Measurements from ENCODE around the gene SPAG5. TPM values are rescaled to one million over a fixed set of nuclear protein-coding genes. Genes with fewer than 3 reads are reported as not detected.

SPAG5 gene
- total RNA-seq, 6 donors from 2014 or later = 4.4 to 34.6 (median 7.4) TPM

DNA sequence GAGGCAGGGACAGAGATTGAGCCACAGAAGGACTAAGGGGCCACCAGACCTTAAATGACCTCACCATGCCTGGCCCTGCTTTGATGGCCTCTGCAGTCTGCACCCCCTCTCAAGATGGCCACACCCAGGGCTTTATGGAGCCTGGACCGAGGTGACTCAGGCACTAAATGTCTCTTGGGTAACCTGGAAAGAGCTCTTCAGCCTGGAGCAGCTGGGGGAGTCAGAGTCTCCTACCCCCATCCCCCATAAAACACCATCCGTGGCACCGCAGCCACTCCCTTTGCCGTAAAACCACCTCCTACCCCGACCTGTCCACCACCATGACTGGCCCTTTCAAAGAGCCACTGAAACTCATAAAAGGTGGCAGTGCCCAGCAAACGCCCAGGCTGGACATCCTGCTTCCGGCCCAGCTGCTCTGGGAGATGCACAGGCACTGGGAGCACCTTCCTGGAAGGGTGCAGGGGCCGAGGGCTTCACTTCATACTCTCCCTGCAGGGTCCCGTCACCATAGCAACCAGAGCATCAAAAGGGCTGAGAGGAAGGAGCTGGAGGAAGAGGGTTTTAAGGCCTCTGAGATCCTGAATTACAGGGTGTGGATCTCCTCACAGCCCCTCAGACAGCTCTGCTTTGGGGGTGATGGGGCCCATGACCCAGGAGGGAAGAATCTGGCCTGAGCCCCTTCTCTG lies 70.4 kb downstream of the SPAG5 start:
- peak overlapping the region in 3 of 4 donors; percentile 24 to 71 (median 32) for H3K27ac ChIP-seq
- H3K36me3 ChIP-seq = no peaks in the 10 kb centered on the region
- peak in 1 of 2 donors; percentile 12 for ATAC-seq (ENCODE audit: low FRiP score in 2 of 2)
- peaks cover 0 to 34% (median 17%) of the 10 kb centered on the region in 4 donors for H3K4me1 ChIP-seq
- no peaks in the 10 kb centered on the region for H3K27me3 ChIP-seq
- DNase-seq = peak in 1 of 2 donors; percentile 79
- H3K4me3 ChIP-seq = no peak overlapping the region
- H3K9me3 ChIP-seq = no peaks in the 10 kb centered on the region
- TF ChIP-seq POLR2AphosphoS5 (IDR thresholded peaks at IDR 0.05) (no peak), EP300 (IDR thresholded peaks at IDR 0.05) (no peak), POLR2A (IDR thresholded peaks at IDR 0.05) (no peak)
- TF ChIP-seq, protein P1, sequence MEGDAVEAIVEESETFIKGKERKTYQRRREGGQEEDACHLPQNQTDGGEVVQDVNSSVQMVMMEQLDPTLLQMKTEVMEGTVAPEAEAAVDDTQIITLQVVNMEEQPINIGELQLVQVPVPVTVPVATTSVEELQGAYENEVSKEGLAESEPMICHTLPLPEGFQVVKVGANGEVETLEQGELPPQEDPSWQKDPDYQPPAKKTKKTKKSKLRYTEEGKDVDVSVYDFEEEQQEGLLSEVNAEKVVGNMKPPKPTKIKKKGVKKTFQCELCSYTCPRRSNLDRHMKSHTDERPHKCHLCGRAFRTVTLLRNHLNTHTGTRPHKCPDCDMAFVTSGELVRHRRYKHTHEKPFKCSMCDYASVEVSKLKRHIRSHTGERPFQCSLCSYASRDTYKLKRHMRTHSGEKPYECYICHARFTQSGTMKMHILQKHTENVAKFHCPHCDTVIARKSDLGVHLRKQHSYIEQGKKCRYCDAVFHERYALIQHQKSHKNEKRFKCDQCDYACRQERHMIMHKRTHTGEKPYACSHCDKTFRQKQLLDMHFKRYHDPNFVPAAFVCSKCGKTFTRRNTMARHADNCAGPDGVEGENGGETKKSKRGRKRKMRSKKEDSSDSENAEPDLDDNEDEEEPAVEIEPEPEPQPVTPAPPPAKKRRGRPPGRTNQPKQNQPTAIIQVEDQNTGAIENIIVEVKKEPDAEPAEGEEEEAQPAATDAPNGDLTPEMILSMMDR (IDR thresholded peaks at IDR 0.05) = no peak
- 56 to 85% methylated on average over 4 to 9 of the region's 9 CpGs for WGBS, 2 donors

DNA sequence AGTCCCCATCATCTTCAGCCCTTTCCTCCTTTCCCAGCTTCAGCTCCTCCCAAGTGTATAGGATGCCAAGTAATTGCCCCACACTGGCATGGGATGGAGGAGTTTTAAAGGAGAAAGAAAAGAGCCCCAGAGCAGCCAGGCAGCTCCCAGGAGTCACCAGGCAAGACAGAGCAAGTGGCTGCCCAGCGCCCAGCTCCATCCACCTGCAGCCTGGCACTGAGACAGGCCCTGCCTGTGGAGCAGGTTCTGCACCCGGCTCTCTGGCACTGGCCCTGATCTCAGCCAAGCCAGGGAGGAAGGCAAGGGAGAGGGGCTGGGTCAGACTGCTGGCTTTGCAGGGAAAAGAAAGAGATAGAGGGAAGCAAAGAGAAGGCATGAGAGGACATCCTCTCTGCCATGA lies 71.0 kb downstream of the SPAG5 start:
- H3K27ac ChIP-seq = peak overlapping the region in 3 of 4 donors; percentile 24 to 71 (median 36)
- ATAC-seq (ENCODE audit: low FRiP score in 2 of 2) = peak in 1 of 2 donors; percentile 19

More for the DNA sequence above, 71.0 kb downstream of the SPAG5 start:
- 75 to 79% methylated on average over 1 to 2 of the region's 2 CpGs for WGBS, 2 donors
- DNase-seq = peak; percentile 61 to 75
- Histone ChIP-seq H3K4me1 (peaks cover 0 to 30% (median 17%) of the 10 kb centered on the region in 4 donors), H3K27me3 (no peaks in the 10 kb centered on the region), H3K9me3 (no peaks in the 10 kb centered on the region), H3K36me3 (no peaks in the 10 kb centered on the region), H3K4me3 (no peak overlapping the region)
- TF ChIP-seq, protein P1 (IDR thresholded peaks at IDR 0.05) = no peak
- TF ChIP-seq POLR2A (IDR thresholded peaks at IDR 0.05) (no peak), POLR2AphosphoS5 (IDR thresholded peaks at IDR 0.05) (no peak), EP300 (IDR thresholded peaks at IDR 0.05) (no peak)

Other genes starting within 250 kb of the SPAG5 start
- gene POLDIP2, start 241.5 kb downstream of the SPAG5 start, total RNA-seq = 10 to 100 TPM; 50.3 to 74.5 (median 60.0) TPM
- not detected for gene SEBOX, start 233.8 kb downstream of the SPAG5 start, total RNA-seq
- 1 to 10 TPM in 4 of 6 donors, under 1 TPM in 1, not detected in 1; 0.67 to 6.4 (median 2.3) TPM for gene VTN, start 228.7 kb downstream of the SPAG5 start, total RNA-seq
- 10 to 100 TPM; 10.3 to 33.5 (median 13.9) TPM for gene SARM1, start 227.3 kb downstream of the SPAG5 start, total RNA-seq
- 10 to 100 TPM; 15.0 to 44.0 (median 19.8) TPM for gene SLC46A1, start 192.8 kb downstream of the SPAG5 start, total RNA-seq
- gene SLC13A2, start 125.4 kb downstream of the SPAG5 start, total RNA-seq = under 1 TPM in 3 of 6 donors, not detected in 3; 0.10 to 0.61 (median 0.14) TPM
- under 1 TPM in 2 of 6 donors, not detected in 4; 0.07 to 0.54 TPM for gene FOXN1, start 92.7 kb downstream of the SPAG5 start, total RNA-seq
- 10 to 100 TPM; 17.0 to 43.0 (median 25.6) TPM for gene UNC119, start 46.4 kb downstream of the SPAG5 start, total RNA-seq
- 10 to 100 TPM; 36.7 to 69.6 (median 58.1) TPM for gene PIGS, start 27.5 kb downstream of the SPAG5 start, total RNA-seq
- 10 to 100 TPM in 5 of 6 donors, 1 to 10 TPM in 1; 6.3 to 19.2 (median 14.2) TPM for gene ALDOC, start 22.1 kb downstream of the SPAG5 start, total RNA-seq
- gene RSKR, start 15.2 kb upstream of the SPAG5 start, total RNA-seq = 10 to 100 TPM in 3 of 6 donors, 1 to 10 TPM in 3; 7.9 to 49.2 (median 11.7) TPM
- 100 to 1,000 TPM in 5 of 6 donors, 10 to 100 TPM in 1; 98.1 to 250 (median 131) TPM for gene BLTP2, start 46.1 kb upstream of the SPAG5 start, total RNA-seq
- 10 to 100 TPM; 43.2 to 91.1 (median 52.5) TPM for gene SDF2, start 62.9 kb upstream of the SPAG5 start, total RNA-seq
- 100 to 1,000 TPM in 1 of 6 donors, 10 to 100 TPM in 5; 57.3 to 128 (median 71.5) TPM for gene SUPT6H, start 63.2 kb upstream of the SPAG5 start, total RNA-seq
- 10 to 100 TPM in 2 of 6 donors, 1 to 10 TPM in 4; 1.2 to 11.5 (median 3.4) TPM for gene PROCA1, start 112.9 kb upstream of the SPAG5 start, total RNA-seq
- 100 to 1,000 TPM in 2 of 6 donors, 10 to 100 TPM in 4; 69.5 to 123 (median 85.5) TPM for gene RAB34, start 118.8 kb upstream of the SPAG5 start, total RNA-seq
- gene RPL23A, start 121.0 kb upstream of the SPAG5 start, total RNA-seq = 1,000 to 10,000 TPM in 2 of 6 donors, 100 to 1,000 TPM in 4; 206 to 1,142 (median 416) TPM
- 10 to 100 TPM in 3 of 6 donors, 1 to 10 TPM in 3; 4.1 to 25.8 (median 14.1) TPM for gene TLCD1, start 127.2 kb upstream of the SPAG5 start, total RNA-seq
- gene NEK8, start 129.8 kb upstream of the SPAG5 start, total RNA-seq = 10 to 100 TPM in 3 of 6 donors, 1 to 10 TPM in 3; 3.5 to 34.6 (median 13.0) TPM
- gene TRAF4, start 145.0 kb upstream of the SPAG5 start, total RNA-seq = 10 to 100 TPM; 34.8 to 84.9 (median 64.1) TPM
- gene FAM222B, start 243.8 kb upstream of the SPAG5 start, total RNA-seq = 10 to 100 TPM; 16.8 to 23.1 (median 20.1) TPM